HG03460 (cell line): Measurements from ENCODE around the gene INHA.

Source experiments
- ATAC-seq: cut with Tn5 transposase; IDR thresholded peaks from one replicate; pipeline ENCODE4 v1.9.1; 2021; ENCODE audit not compliant: unreplicated experiment

INHA gene

DNA sequence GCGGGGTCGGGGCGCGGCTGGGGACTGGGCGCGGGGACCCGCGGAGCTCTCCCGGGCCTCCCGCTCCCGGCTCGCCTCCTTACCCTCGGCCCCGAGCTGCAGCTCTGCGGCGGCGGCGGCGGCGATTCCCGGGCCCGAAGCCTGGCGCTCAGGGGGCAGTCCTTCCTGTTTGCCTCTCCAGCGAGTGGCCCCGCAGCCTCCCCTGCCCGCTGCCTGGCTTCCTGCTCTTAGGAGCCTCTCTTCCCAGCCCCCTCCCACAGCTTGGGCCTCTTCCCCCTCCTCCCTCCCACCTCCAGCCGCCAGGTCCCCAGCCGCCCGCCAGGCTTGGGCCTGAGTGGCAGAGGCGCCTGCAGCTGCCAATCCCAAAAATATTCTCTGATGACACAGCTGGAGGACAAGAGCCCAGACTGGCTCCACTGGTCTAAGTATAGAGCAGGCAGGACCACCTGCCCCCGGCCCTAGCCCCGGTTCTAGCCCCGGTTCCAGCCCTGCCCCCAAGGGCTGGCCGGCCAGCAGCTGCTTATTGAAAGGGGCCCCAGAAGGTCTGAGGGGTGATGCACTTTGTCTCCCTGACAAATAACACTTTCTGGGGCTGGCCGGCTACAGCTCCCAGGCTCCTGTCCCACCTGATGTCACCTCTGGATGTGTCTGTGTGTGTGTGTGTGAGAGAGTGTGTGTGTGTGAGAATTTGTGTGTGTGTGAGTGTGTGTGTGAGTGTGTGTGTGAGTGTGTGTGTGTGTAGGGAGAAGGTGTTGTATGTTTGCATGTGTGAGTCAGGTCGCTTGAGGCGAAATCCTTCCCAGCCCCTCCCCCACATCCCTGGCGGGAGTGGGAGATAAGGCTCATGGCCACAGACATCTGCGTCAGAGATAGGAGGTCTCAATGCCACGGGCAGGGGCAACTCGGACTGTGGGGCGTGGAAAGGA lies 536 bp upstream of the INHA start, which contains the start of gene OBSL1:
Gene OBSL1 (minus strand): TSS at position 229 of the 926 bp plus-strand sequence. CDS start 307 bp downstream, outside the sequence.
- no peak for ATAC-seq

DNA sequence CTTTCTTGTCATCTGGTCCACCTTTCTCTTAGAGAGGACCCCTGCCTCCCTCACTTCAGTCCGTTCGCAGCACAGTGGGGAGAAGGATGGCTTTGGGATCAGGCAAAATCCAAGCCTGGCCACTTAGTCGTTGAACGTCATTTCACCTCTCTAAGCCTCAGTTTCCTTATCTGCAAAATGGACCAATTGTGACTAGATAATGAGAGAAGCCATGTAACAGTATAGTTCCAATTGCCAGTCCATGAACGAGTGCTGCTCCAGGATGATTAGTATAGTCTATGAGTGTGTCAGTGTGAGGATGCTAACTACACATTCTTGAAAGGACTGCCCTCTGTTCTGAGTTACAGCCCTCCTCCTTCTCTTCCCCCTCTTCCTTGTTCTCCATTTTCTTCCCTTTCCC lies 1.1 kb downstream of the INHA start:
- no peak for ATAC-seq

DNA sequence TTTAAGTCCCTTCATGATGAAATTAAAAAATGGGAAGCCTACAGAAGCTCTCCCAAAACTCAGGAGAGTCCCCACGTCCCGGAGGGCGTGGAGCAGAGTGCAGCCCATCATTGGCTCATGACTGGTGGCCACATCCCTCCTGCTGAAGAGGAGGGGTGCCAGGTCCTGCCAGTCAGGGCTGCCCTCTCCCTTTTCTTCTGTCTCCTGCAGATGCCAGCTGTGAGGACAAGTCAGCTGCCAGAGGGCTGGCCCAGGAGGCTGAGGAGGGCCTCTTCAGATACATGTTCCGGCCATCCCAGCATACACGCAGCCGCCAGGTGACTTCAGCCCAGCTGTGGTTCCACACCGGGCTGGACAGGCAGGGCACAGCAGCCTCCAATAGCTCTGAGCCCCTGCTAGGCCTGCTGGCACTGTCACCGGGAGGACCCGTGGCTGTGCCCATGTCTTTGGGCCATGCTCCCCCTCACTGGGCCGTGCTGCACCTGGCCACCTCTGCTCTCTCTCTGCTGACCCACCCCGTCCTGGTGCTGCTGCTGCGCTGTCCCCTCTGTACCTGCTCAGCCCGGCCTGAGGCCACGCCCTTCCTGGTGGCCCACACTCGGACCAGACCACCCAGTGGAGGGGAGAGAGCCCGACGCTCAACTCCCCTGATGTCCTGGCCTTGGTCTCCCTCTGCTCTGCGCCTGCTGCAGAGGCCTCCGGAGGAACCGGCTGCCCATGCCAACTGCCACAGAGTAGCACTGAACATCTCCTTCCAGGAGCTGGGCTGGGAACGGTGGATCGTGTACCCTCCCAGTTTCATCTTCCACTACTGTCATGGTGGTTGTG lies 2.6 kb downstream of the INHA start:
- ATAC-seq: no peak

DNA sequence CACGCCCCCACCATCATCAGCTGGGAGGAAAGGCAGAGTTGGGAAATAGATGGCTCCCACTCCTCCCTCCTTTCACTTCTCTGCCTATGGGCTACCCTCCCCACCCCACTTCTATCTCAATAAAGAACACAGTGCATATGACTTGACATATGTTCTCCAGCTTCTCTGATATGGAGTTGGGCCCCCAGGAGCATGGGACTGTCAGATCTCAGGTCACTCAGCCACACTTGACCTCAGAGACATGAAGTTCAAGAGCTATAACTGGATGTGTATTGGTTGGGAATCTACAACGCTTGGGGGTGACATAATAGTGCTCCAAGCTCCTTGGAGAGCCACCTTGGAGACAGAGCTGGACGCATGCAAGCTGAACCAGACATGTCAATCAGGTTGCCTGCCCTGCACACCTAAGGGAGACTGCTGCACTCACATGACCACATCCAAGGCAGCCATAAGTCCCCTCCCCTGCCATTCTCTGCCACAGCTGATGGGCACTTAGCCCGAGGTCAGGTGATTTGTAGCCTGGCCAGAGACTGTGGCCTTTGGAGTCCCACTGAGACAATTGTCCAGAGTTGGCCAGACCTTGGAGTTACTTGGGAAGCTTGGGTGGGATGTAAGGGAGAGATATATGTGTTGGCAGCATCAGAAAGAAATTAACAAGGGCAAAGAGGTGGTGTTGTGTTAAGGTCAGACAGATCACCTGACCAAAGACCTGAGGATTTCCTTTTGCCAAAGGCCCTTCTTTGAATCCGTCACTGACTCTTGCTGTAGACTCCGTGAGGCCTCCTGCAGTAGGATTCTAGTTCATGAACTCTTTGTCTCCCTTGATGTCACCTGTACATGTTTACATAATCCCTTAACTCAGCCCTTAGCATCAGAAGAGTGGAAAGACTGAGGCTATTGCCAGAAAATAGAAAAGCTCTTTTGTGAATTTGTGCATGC lies 3.7 kb downstream of the INHA start:
- no peak for ATAC-seq

DNA sequence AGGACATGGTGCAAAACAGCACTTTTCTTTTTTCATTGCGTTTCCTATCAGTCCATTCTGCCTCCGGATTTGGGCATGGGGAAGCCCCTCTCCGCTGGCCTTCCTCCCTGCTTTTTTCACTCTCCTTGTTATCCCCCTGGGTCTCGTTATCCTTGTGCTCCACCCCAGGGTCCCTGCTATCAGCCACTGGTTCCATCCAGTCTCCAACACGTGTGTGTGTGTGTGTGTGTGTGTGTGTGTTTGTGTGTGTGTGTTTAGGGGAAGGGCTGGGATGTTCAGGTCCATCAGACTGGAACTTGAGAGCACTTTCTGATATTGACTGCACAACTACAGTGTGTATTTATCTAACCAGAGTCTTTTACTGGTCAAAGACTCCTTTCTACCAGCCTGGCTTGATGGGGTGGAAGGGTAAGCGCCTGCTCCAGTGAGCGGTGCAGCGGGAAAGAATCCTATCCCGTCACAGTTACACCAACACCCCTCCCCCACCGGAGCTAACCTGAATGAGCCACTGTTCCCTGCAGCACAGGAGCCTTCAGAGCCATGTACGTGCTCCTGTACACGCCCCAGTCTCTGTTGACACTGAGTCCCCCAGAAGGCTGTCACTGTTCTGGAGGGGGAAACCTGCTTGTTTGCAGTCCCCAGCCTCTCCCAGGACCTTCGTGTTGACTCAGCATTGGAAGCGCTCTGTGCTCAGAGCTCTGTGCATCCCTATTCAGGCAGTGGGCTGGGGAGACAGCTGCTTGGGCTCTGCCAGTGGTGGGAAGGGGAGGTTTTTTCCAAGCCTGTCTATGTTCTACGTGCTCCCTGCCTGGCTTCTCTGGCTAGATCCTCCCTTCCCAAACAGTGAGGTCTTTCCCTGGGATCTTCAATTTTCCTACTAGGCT lies 4.6 kb downstream of the INHA start:
- no peak for ATAC-seq

DNA sequence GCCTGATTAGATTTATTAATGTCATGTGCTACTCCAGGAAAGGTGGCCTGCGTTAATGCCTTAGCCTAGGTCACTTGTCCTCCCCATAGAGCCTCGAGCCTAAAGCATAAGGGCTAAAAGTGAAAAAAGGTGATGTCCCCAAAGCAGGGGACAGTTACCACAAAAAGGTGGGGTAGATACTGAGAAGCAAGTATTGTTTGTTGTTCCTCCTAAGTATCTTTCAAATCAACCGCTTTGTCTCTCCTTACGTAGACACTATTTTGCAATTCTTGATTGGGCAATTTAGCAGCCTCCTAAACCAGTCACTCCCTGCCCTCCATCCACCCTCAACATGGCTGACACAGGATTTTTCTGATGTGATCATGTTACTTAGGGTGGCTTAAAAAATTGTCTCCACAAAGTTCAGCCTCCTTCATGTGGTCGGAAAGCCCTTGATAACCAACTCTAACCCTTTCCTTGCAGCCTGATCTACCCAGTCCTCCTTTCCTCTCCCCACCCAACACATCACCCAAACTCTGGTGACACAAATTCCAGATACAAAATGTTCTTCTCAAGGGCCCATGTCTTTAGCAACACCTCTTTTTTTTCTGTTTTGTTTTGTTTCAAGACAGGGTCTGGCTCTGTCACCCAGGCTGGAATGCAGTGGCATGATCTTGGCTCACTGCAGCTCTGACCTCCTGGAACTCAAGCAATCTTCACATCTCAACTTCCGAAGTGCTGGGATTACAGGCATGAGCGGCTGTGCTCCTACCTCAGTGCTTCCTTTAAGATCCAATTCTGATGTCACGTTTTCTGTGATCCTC lies 6.9 kb downstream of the INHA start:
- ATAC-seq: no peak

DNA sequence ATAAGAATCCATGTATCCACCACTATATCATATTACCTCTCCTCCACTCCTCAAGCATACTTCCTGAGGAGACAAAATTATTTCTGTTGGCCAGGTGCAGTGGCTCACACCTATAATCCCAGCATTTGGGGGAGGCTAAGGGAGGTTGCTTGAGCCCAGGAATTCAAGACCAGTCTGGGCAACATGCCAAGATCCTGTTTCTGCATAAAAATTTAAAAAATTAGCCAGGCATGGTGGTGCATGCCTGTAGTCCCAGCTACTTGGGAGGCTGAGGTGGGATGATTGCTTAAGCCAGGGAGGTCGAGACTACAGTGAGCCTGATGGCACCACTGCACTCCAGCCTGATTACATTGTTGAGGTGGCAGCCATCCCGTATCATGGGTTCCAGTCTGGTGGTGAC lies 9.2 kb downstream of the INHA start:
- no peak for ATAC-seq

DNA sequence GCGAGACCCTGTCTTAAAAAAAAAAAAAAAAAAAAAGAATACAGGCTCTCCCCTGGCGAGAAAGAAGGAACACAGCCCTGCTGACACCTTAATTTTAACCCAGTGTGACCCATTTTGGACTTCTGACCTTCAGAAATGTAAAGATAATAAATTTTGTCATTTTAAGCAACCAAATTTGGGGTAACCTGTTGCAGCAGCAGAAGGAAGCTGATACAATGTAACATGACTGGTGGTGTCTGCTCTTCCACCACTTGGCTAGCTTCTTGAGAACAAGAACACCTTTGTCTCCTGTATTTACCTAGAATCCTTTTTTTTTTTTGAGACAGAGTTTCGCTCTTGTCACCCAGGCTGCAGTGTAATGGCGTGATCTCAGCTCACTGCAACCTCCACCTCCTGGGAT lies 19.0 kb downstream of the INHA start:
- ATAC-seq: no peak

DNA sequence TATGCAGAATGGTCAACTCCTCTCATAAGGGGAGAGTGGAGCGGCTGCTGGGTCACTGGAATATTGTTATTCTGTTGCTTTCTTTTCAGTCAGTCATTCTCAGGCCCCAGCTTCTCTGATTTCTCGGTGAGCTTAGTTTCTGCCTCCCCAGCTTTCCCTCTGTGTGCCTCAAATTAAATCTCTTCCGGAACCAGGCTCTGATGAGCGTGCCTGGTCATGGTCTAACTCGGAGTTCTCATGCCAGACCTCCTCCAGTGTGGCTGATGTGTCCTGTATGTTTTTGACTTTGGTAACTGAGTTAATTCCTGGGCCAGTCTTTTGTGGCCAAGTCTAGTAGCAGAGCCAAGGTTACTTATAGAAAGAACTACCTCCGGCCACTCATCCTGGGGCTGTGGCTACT lies 20.6 kb downstream of the INHA start:
- ATAC-seq: no peak

DNA sequence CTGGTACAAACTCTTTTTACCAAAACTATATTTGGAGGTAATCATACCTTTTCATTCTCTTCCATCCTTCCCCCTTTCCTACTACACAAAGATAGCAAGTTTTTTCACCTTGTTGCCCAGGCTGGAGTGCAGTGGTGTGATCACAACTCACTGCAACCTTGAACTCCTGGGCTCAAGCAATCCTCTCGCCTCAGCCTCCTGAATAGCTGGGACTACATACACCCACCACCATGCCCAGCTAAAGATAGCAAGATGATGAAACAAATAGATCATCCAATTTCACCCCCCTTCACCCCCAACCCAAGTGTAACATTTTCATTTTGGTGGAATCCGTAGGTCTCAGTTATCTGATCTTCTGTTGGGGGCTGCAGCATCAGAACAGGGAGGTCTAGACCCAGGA lies 21.0 kb downstream of the INHA start:
- no peak for ATAC-seq

DNA sequence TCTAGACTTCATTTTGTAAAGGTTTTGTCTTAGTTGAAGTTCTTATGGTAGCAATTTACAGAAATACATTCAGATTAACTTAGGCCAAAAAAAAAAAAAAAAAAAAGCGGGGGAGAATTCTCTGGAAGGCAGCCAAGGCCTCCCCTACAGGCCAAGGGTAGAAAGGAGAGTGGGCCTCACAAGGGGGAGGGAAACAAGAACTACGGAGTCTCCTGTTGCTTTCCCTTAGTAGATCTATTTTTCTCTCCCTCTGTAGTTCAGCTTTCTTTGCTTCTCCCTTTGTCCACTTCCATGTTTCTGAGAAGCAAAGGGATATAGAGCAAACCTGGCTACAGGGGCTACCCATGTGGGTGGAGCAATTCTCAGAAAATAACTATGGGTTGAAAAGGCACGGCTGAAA lies 23.1 kb downstream of the INHA start:
- ATAC-seq: no peak

DNA sequence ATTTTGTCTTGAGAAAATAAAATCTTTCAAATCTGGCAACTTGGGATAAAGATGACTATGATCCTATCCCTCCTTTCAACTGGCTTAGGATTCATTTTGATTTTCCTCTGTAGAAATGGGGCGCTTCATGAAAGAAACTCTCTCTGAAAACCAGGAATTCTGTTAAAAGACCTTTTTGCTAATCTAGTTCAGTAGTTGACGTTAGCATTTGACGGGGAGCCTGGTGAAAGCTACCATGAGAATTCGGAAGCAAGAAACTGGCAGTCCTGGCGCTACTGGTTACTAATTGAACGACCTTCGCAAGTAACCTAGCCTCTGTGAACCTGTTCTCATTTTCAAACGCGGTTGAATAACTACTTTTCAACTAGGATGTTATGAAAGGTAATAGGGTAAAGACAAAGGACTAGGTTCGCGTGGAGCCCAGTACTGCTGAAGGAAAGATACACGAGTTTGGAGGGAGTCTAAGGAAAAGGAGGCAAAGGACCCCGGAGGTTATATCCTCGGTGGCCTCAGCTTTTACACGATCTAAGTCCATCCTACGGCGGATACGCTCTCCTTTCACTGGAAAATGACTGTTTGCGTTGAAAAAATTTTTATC lies 24.9 kb downstream of the INHA start:
- peak; percentile 1 for ATAC-seq

DNA sequence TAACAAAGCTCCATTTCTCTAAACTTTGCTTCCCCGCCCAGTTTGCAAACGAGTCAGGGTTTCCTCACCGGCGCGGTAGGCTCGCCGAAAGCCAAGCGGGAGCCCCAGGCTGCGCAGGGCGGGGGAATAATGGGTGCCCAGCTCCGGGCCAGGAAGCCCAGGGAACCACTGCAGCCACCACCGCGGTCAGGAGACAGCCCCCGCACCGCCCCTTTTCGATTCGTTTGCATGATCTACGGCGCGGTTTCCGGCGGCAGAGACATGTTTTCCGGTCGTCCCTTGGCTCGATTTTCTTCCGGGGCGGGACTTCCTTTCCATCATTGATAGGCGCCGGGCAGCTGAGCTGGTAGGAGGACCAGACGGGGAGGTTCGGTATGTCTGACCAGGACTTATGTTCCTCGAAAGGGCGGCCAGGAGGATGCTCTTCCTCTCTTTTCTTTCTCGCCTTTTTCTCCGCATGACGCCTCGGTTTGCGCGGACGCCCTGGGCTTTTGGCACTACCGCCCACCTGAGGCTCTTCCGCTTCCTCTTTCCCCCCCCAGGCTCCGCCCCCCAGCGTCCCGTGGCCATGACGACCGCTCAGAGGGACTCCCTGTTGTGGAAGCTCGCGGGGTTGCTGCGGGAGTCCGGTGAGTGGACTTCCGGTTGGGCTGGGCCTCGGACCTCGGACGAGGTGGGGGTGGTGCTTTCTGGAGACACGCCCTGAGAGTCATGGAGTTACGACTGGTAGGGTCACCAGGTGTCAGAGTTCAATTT lies 25.6 kb downstream of the INHA start, which contains the start of gene STK11IP:
Gene STK11IP (plus strand): TSS at position 306 of the 756 bp plus-strand sequence. CDS start 263 bp downstream, at position 569.
- ATAC-seq: peak; percentile 94

DNA sequence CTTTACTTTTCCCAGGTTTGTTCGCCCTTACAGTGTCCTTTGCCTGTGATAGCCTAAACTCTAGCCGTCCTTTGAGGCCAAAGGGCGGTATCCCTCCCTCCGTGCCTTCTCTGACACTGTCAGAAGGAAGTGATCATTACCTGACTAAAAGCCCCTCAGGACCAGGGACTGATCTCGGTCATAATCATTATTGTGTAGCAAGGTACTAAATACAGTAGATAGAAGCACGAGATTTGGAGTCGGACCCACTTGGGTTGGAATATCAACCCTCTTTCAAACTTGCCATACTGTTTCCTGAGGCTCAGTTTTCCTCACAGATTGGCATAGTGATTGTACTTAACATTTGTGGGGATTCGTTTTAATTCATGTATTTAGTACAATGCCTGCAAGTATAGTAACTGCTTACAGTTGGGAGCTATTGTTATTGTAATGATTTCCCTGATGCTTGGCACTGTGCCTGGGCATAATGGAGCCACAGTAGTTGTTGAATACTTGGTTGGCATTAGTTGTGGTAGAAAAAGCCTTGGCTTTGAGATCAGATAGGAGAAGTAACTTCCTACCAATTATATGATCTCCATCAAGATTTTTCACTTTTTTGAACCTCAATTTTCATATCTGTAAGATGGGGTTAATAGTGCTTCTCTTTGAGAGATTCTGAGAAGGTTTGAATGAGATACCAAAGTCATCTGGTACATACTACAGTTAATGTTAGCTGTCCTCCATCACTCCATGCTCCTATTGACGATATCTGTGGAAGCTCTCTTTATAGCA lies 26.4 kb downstream of the INHA start:
- no peak for ATAC-seq

DNA sequence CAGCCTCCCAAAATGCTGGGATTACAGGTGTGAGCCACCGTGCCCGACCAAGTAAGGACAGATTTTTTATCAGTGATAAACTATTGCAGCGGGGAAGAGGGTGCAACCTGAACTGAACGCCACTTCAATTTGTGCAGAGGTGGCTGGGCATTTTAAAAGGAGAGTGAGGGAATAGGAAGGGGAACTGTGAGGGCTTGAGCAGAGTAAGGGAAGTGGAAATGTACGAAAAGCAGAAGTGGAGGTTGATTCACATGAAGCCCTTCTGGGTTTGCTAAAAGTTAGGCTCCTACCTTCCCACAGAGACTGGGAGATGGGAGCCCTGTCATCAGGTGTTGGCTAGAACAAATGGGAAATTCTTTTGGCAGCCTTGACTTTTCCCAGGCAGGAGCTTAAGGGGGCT lies 31.7 kb downstream of the INHA start:
- ATAC-seq: no peak

DNA sequence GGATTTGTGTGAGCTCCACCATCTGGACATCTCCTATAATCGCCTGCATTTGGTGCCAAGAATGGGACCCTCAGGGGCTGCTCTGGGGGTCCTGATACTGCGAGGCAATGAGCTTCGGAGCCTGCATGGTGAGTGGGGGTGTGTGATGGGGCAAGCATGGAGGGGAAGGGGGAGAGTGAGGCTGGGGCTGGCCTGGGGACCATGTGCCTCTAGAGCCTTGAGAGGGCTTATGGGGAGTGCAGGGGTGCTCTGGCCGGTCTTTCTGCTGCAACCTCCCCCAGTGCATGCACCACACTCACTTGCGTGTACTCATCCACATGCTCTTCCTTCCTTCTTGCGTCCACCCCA lies 33.5 kb downstream of the INHA start:
- no peak for ATAC-seq

DNA sequence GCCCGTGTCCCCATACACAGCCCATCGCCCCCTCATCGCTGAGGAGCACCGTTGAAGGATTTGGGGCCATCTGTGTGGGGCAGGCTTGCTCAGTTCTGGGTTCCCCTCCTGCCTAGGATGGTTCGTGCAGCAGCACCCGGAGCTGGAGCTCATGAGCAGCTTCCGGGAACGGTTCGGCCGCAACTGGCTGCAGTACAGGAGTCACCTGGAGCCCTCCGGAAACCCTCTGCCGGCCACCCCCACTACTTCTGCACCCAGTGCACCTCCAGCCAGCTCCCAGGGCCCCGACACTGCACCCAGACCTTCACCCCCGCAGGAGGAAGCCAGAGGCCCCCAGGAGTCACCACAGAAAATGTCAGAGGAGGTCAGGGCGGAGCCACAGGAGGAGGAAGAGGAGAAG lies 35.8 kb downstream of the INHA start:
- no peak for ATAC-seq
